WTC11 (cell line): Measurements from ENCODE around the gene WNT1.

Experiments used
- AFF4 ChIP-seq: sonication (generic); formaldehyde crosslinking; IDR thresholded peaks from 2 replicates; pipeline ENCODE4 v1.8.1; 2023; ENCODE audit warnings: mild to moderate bottlenecking, missing genetic modification reagents, borderline replicate concordance
- CREB1 ChIP-seq: sonication (generic); formaldehyde crosslinking; IDR thresholded peaks from 2 replicates; pipeline ENCODE4 v1.8.0; 2023; ENCODE audit warnings: mild to moderate bottlenecking, missing genetic modification reagents
- CTCF ChIP-seq: fragments of 200-600 bp; IDR thresholded peaks from 2 replicates; pipeline ENCODE4 v1.8.0; 2022; ENCODE audit warnings: antibody characterized with exemption
- FOXP4 ChIP-seq: sonication (generic); formaldehyde crosslinking; IDR thresholded peaks from 2 replicates; pipeline ENCODE4 v1.8.0; 2022; ENCODE audit warnings: mild to moderate bottlenecking, missing genetic modification reagents
- HMGA2 ChIP-seq: fragments of 250-450 bp; sonication (Bioruptor Pico); IDR thresholded peaks from 2 replicates; pipeline ENCODE4 v1.4.0; 2021; ENCODE audit warnings: mild to moderate bottlenecking, moderate library complexity
- JUN ChIP-seq: sonication (generic); formaldehyde crosslinking; IDR thresholded peaks from 2 replicates; pipeline ENCODE4 v1.8.0; 2023; ENCODE audit warnings: mild to moderate bottlenecking, missing genetic modification reagents
- ZNF396 ChIP-seq: fragments of 250-450 bp; sonication (Bioruptor Pico); IDR thresholded peaks from 2 replicates; pipeline ENCODE4 v1.8.0; 2021; ENCODE audit warnings: mild to moderate bottlenecking, moderate library complexity, borderline replicate concordance
- TF ChIP-seq, protein P1 (sequence below): sonication (generic); formaldehyde crosslinking; IDR thresholded peaks from 2 replicates; pipeline ENCODE4 v1.8.1; 2022; ENCODE audit warnings: low read depth, missing genetic modification reagents, borderline replicate concordance
- TF ChIP-seq, protein P2 (sequence below): sonication (generic); formaldehyde crosslinking; IDR thresholded peaks from 2 replicates; pipeline ENCODE4 v1.8.1; 2023; ENCODE audit warnings: mild to moderate bottlenecking, missing genetic modification reagents, moderate library complexity
- TF ChIP-seq, protein P3 (sequence below): sonication (generic); formaldehyde crosslinking; IDR thresholded peaks from 2 replicates; pipeline ENCODE4 v1.8.1; 2023; ENCODE audit warnings: mild to moderate bottlenecking, missing genetic modification reagents
- TF ChIP-seq, protein P4 (sequence below): sonication (generic); formaldehyde crosslinking; IDR thresholded peaks from 2 replicates; pipeline ENCODE4 v1.8.0; 2023; ENCODE audit warnings: mild to moderate bottlenecking, missing genetic modification reagents
- TF ChIP-seq, protein P5 (sequence below): sonication (generic); formaldehyde crosslinking; IDR thresholded peaks from 2 replicates; pipeline ENCODE4 v1.8.1; 2023; ENCODE audit warnings: mild to moderate bottlenecking, missing genetic modification reagents, moderate library complexity

- no peak for TF ChIP-seq FOXP4 (CRISPR knock-in tag)
- TF ChIP-seq JUN: no peak
- no peak for TF ChIP-seq CTCF
- TF ChIP-seq, protein P1, sequence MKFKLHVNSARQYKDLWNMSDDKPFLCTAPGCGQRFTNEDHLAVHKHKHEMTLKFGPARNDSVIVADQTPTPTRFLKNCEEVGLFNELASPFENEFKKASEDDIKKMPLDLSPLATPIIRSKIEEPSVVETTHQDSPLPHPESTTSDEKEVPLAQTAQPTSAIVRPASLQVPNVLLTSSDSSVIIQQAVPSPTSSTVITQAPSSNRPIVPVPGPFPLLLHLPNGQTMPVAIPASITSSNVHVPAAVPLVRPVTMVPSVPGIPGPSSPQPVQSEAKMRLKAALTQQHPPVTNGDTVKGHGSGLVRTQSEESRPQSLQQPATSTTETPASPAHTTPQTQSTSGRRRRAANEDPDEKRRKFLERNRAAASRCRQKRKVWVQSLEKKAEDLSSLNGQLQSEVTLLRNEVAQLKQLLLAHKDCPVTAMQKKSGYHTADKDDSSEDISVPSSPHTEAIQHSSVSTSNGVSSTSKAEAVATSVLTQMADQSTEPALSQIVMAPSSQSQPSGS (CRISPR knock-in tag): no peak
- TF ChIP-seq CREB1: no peak
- TF ChIP-seq, protein P2, sequence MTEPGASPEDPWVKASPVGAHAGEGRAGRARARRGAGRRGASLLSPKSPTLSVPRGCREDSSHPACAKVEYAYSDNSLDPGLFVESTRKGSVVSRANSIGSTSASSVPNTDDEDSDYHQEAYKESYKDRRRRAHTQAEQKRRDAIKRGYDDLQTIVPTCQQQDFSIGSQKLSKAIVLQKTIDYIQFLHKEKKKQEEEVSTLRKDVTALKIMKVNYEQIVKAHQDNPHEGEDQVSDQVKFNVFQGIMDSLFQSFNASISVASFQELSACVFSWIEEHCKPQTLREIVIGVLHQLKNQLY (CRISPR knock-in tag): no peak
- TF ChIP-seq, protein P3, sequence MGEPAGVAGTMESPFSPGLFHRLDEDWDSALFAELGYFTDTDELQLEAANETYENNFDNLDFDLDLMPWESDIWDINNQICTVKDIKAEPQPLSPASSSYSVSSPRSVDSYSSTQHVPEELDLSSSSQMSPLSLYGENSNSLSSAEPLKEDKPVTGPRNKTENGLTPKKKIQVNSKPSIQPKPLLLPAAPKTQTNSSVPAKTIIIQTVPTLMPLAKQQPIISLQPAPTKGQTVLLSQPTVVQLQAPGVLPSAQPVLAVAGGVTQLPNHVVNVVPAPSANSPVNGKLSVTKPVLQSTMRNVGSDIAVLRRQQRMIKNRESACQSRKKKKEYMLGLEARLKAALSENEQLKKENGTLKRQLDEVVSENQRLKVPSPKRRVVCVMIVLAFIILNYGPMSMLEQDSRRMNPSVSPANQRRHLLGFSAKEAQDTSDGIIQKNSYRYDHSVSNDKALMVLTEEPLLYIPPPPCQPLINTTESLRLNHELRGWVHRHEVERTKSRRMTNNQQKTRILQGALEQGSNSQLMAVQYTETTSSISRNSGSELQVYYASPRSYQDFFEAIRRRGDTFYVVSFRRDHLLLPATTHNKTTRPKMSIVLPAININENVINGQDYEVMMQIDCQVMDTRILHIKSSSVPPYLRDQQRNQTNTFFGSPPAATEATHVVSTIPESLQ (CRISPR knock-in tag): no peak
- no peak for TF ChIP-seq HMGA2 (CRISPR knock-in tag)
- no peak for TF ChIP-seq ZNF396 (CRISPR knock-in tag)
- TF ChIP-seq AFF4 (CRISPR knock-in tag): no peak
- TF ChIP-seq, protein P4, sequence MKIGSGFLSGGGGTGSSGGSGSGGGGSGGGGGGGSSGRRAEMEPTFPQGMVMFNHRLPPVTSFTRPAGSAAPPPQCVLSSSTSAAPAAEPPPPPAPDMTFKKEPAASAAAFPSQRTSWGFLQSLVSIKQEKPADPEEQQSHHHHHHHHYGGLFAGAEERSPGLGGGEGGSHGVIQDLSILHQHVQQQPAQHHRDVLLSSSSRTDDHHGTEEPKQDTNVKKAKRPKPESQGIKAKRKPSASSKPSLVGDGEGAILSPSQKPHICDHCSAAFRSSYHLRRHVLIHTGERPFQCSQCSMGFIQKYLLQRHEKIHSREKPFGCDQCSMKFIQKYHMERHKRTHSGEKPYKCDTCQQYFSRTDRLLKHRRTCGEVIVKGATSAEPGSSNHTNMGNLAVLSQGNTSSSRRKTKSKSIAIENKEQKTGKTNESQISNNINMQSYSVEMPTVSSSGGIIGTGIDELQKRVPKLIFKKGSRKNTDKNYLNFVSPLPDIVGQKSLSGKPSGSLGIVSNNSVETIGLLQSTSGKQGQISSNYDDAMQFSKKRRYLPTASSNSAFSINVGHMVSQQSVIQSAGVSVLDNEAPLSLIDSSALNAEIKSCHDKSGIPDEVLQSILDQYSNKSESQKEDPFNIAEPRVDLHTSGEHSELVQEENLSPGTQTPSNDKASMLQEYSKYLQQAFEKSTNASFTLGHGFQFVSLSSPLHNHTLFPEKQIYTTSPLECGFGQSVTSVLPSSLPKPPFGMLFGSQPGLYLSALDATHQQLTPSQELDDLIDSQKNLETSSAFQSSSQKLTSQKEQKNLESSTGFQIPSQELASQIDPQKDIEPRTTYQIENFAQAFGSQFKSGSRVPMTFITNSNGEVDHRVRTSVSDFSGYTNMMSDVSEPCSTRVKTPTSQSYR: no peak
- TF ChIP-seq, protein P5, sequence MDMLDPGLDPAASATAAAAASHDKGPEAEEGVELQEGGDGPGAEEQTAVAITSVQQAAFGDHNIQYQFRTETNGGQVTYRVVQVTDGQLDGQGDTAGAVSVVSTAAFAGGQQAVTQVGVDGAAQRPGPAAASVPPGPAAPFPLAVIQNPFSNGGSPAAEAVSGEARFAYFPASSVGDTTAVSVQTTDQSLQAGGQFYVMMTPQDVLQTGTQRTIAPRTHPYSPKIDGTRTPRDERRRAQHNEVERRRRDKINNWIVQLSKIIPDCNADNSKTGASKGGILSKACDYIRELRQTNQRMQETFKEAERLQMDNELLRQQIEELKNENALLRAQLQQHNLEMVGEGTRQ (CRISPR knock-in tag): no peak
These were observed 41.0 kb upstream of the WNT1 start for GRCh38 chr12:48937170-48937569.
